BJ (cell line): ENCODE measurements around the gene AGAP1. TPM values are rescaled to one million over a fixed set of nuclear protein-coding genes. Genes with fewer than 3 reads are reported as not detected.
A peak's percentile ranks its signal among the peaks of the same experiment; 100 is the strongest.

Source experiments
- CTCF ChIA-PET: fragments of 350-600 bp; formaldehyde crosslinking; extraction: SDS; loops from one replicate; lab custom pipeline; 2021; ENCODE audit warnings: antibody characterized with exemption, inconsistent platforms; lab: Yijun Ruan, JAX
- POLR2A ChIA-PET: fragments of 300-600 bp; sonication (Branson Sonifier 250); formaldehyde crosslinking; extraction: SDS; loops from one replicate; lab custom pipeline; 2021; ENCODE audit warnings: antibody characterized with exemption; lab: Charles Lee
- DNase-seq: peaks from one replicate; pipeline ENCODE4 v3.0.0-alpha.2; 2011; ENCODE audit warnings: low read depth
- H3K27me3 ChIP-seq: 2 replicates; pipeline ENCODE4 v1.6.0; 2011; ENCODE audit warnings: low read length; ENCODE audit not compliant: control insufficient read depth, insufficient read depth
- H3K36me3 ChIP-seq: 2 replicates; pipeline ENCODE4 v1.5.1; 2011; ENCODE audit warnings: low read length; ENCODE audit not compliant: control insufficient read depth, insufficient read depth
- H3K4me3 ChIP-seq: 2 replicates; pipeline ENCODE4 v1.5.1; 2011; ENCODE audit warnings: low read depth, mild to moderate bottlenecking, control low read depth, low read length
- CTCF ChIP-seq: IDR thresholded peaks from 2 replicates; pipeline ENCODE4 v1.5.1; 2011; ENCODE audit warnings: low read depth, mild to moderate bottlenecking, control low read depth, inconsistent platforms, low read length, moderate library complexity; ENCODE audit not compliant: insufficient read depth
- polyA plus RNA-seq: library from polyadenylated mRNA; depleted of rRNA; stranded (reverse); fragments of >200 nt; gene quantifications from 2 replicates; pipeline ENCODE4 v1.2.3, GENCODE V29; 2011

Gene AGAP1
- polyA plus RNA-seq, 1 experiment, result 14.9 TPM

GRCh38 chr2:235634435-235635158, 140.8 kb downstream of the AGAP1 start:
- Histone ChIP-seq H3K4me3 (no peak overlapping the region), H3K36me3 (no peaks in the 10 kb centered on the region), H3K27me3 (no peaks in the 10 kb centered on the region)
- ChIA-PET POLR2A (no interaction called here), CTCF (interaction anchor here (1.0 to 2.3 kb wide), 5 partner anchors 13 to 112 kb away, joined by 3 to 10 read pairs (median 3); no protein-coding TSS in a partner anchor)
- TF ChIP-seq CTCF, result no peak
- DNase-seq, result no peak

GRCh38 chr2:235636546-235636945, 142.7 kb downstream of the AGAP1 start:
- no peak overlapping the region for H3K4me3 ChIP-seq
- ChIA-PET CTCF (no interaction called here), POLR2A (no interaction called here)
- H3K27me3 ChIP-seq, result no peaks in the 10 kb centered on the region
- no peaks in the 10 kb centered on the region for H3K36me3 ChIP-seq
- TF ChIP-seq CTCF, result no peak
- DNase-seq, result no peak

- no peaks in the 10 kb centered on the region for H3K36me3 ChIP-seq
- no peak for DNase-seq
- no peak for TF ChIP-seq CTCF
- POLR2A ChIA-PET, result no interaction called here
- H3K4me3 ChIP-seq, result no peak overlapping the region
- CTCF ChIA-PET, result interaction anchor here (0.9 to 2.2 kb wide), 4 partner anchors 13 to 108 kb away, joined by 3 to 7 read pairs (median 4); no protein-coding TSS in a partner anchor
- H3K27me3 ChIP-seq, result no peaks in the 10 kb centered on the region
These were observed 144.1 kb downstream of the AGAP1 start for GRCh38 chr2:235637896-235638295.

GRCh38 chr2:235638541-235639427, 144.9 kb downstream of the AGAP1 start:
- DNase-seq, result no peak
- CTCF ChIA-PET, result interaction anchor here (0.6 to 2.2 kb wide), 6 partner anchors 12 to 503 kb away, joined by 3 to 7 read pairs (median 4); no protein-coding TSS in a partner anchor
- POLR2A ChIA-PET, result no interaction called here
- no peaks in the 10 kb centered on the region for H3K27me3 ChIP-seq
- H3K36me3 ChIP-seq, result no peaks in the 10 kb centered on the region
- no peak; the same call in 1 of the 2 replicates for TF ChIP-seq CTCF
- H3K4me3 ChIP-seq, result no peak overlapping the region

GRCh38 chr2:235639428-235639773, 145.6 kb downstream of the AGAP1 start:
- Histone ChIP-seq H3K27me3 (no peaks in the 10 kb centered on the region), H3K36me3 (no peaks in the 10 kb centered on the region), H3K4me3 (no peak overlapping the region)
- CTCF ChIA-PET, result interaction anchor here (0.8 to 2.2 kb wide), 3 partner anchors 12 to 503 kb away, joined by 3 to 5 read pairs (median 3); no protein-coding TSS in a partner anchor
- POLR2A ChIA-PET, result no interaction called here
- no peak for TF ChIP-seq CTCF
- DNase-seq, result peak; percentile 89
